GM12878 (cell line): ENCODE measurements around the gene KCNA1. TPM values are rescaled to one million over a fixed set of nuclear protein-coding genes. Genes with fewer than 3 reads are reported as not detected.

Source experiments
- ATAC-seq: fragments of 200-7000 bp; cut with Tn5 transposase; 3 replicates; pipeline ENCODE4 v1.9.1; 2020; ENCODE audit warnings: mild to moderate bottlenecking, moderate library complexity
- BruUV-seq: library from RNA; stranded (reverse); fragments of 400-500 nt; replicated peaks from 2 replicates; lab custom pipeline; 2021; lab: Mats Ljungman, UMichigan
- CTCF ChIA-PET: fragments of 300-600 bp; sonication (Branson Sonifier 250); formaldehyde crosslinking; extraction: SDS; loops from one replicate; lab custom pipeline; 2021; ENCODE audit warnings: inconsistent platforms; lab: Yijun Ruan, JAX
- POLR2A ChIA-PET: fragments of 350-600 bp; formaldehyde crosslinking; extraction: SDS; loops from one replicate; lab custom pipeline; 2021; ENCODE audit warnings: inconsistent platforms; lab: Charles Lee
- RAD21 ChIA-PET: fragments of 300-600 bp; sonication (Branson Sonifier 250); formaldehyde crosslinking; loops from one replicate; lab custom pipeline; 2023; ENCODE audit warnings: antibody characterized with exemption; ENCODE audit not compliant: unreplicated experiment; lab: Charles Lee
- SMC1A ChIA-PET: fragments of 300-600 bp; sonication (Branson Sonifier 250); formaldehyde crosslinking; loops from one replicate; lab custom pipeline; 2023; ENCODE audit not compliant: unreplicated experiment, uncharacterized antibody; lab: Charles Lee
- DNase-seq: peaks from one replicate; pipeline ENCODE4 v3.0.0-alpha.2; 2011; ENCODE audit warnings: low read depth, low spot score
- FAIRE-seq: peaks from 3 replicates; lab custom pipeline; 2011; peaks lifted over from hg19 to GRCh38; lab: Jason Lieb, UNC
- H2AFZ ChIP-seq: 2 replicates; pipeline ENCODE4 v1.6.0; 2011; ENCODE audit warnings: low read depth, low read length, control low read depth; ENCODE audit not compliant: control insufficient read depth
- H3K27ac ChIP-seq: 2 replicates; pipeline ENCODE4 v1.5.1; 2011; ENCODE audit warnings: control low read depth; ENCODE audit not compliant: control insufficient read depth, insufficient read depth
- H3K27me3 ChIP-seq, 2 experiments: replicated peaks in 1 of 2; 2 replicates each; pipeline versions ENCODE4 v1.6.0 to v1.6.1; 2011; ENCODE audit warnings: low read length in 1 of 2; ENCODE audit not compliant: control insufficient read depth in 2 of 2, insufficient read depth in 2 of 2
- H3K36me3 ChIP-seq, 2 experiments: 2 replicates each; pipeline ENCODE4 v1.5.1; 2011; ENCODE audit warnings: low read length in 1 of 2; ENCODE audit not compliant: control insufficient read depth in 2 of 2, insufficient read depth in 2 of 2
- H3K4me1 ChIP-seq: 2 replicates; pipeline ENCODE4 v1.6.1; 2011; ENCODE audit warnings: mild to moderate bottlenecking, low read length, moderate library complexity, mixed read lengths; ENCODE audit not compliant: control insufficient read depth, insufficient read depth
- H3K4me2 ChIP-seq: 2 replicates; pipeline ENCODE4 v1.6.0; 2011; ENCODE audit warnings: control low read depth; ENCODE audit not compliant: control insufficient read depth, insufficient read depth
- H3K4me3 ChIP-seq: fragments of 200-600 bp; sonication (generic); 2 replicates; pipeline ENCODE4 v1.5.1; 2016
- H3K79me2 ChIP-seq: 2 replicates; pipeline ENCODE4 v1.6.0; 2011; ENCODE audit warnings: low read length; ENCODE audit not compliant: control insufficient read depth, insufficient read depth
- H3K9ac ChIP-seq: 2 replicates; pipeline ENCODE4 v1.8.0; 2011; ENCODE audit warnings: low read length, control low read depth, mixed read lengths; ENCODE audit not compliant: control insufficient read depth, insufficient read depth
- H3K9me3 ChIP-seq: replicated peaks from 3 replicates; pipeline ENCODE4 v1.5.1; 2011; ENCODE audit warnings: mild to moderate bottlenecking, low read length; ENCODE audit not compliant: control insufficient read depth, insufficient read depth
- H4K20me1 ChIP-seq: 2 replicates; pipeline ENCODE4 v1.6.0; 2011; ENCODE audit not compliant: control insufficient read depth, insufficient read depth
- ATF2 ChIP-seq: IDR thresholded peaks from 2 replicates; pipeline ENCODE4 v1.6.1; 2012; ENCODE audit warnings: low read length, inconsistent platforms
- ELK1 ChIP-seq: IDR thresholded peaks from 2 replicates; pipeline ENCODE4 v1.6.1; 2012; ENCODE audit warnings: low read depth, low read length, improper control_type of control experiment
- MEF2A ChIP-seq: IDR thresholded peaks from 2 replicates; pipeline ENCODE4 v1.6.1; 2011; ENCODE audit warnings: low read depth, mild to moderate bottlenecking, low read length, moderate library complexity; ENCODE audit not compliant: insufficient read depth
- MXI1 ChIP-seq: fragments of 150-350 bp; IDR thresholded peaks from 2 replicates; pipeline ENCODE4 v1.6.1; 2011; ENCODE audit warnings: low read depth, mild to moderate bottlenecking, inconsistent platforms, low read length, improper control_type of control experiment
- NR2F1 ChIP-seq: fragments of 450-650 bp; conservative IDR thresholded peaks from 2 replicates; pipeline ENCODE4 v1.6.1; 2017; ENCODE audit warnings: mild to moderate bottlenecking
- PAX8 ChIP-seq: fragments of 450-650 bp; IDR thresholded peaks from 2 replicates; pipeline ENCODE4 v1.6.1; 2017; ENCODE audit warnings: mild to moderate bottlenecking, moderate library complexity
- SIX5 ChIP-seq: IDR thresholded peaks from 2 replicates; pipeline ENCODE4 v1.6.1; 2011; ENCODE audit warnings: mild to moderate bottlenecking, low read depth, low read length, moderate library complexity; ENCODE audit not compliant: severe bottlenecking
- SMAD1 ChIP-seq: fragments of 450-650 bp; IDR thresholded peaks from 2 replicates; pipeline ENCODE4 v1.6.1; 2018; ENCODE audit warnings: mild to moderate bottlenecking, low read depth; ENCODE audit not compliant: partially characterized antibody
- YBX1 ChIP-seq: fragments of 450-650 bp; IDR thresholded peaks from 2 replicates; pipeline ENCODE4 v1.6.1; 2016; ENCODE audit warnings: antibody characterized with exemption
- WGBS: methylation state at CpG from one replicate; pipeline ENCODE4 v1.1.6; 2016; ENCODE audit warnings: low lambda C conversion rate; ENCODE audit not compliant: insufficient replicate concordance, insufficient coverage; ENCODE audit errors: missing lambda C conversion rate; 5-methylcytosine and 5-hydroxymethylcytosine counted together
- in situ Hi-C: fragments of 300-500 bp; cut with MboI; formaldehyde crosslinking; loops from 9 replicates; pipeline ENCODE4 v1.14.3; 2018; ENCODE audit warnings: mixed read lengths
- intact Hi-C: fragments of 100-400 bp; cut with micrococcal nuclease; formaldehyde crosslinking; loops from one replicate; pipeline ENCODE4 v1.14.2; 2022; ENCODE audit not compliant: unreplicated experiment
- polyA plus RNA-seq, 11 experiments: library from polyadenylated mRNA; depleted of rRNA in 4 of 11; unstranded in 6 of 11; stranded (reverse) in 5 of 11; fragments of >200 nt; fragmentation: Nextera tagmentation in 4 of 11; fragmentation: Illumina TruSeq in 1 of 11; extraction: Ambion mirVana in 4 of 11; extraction: Trizol in 1 of 11; gene quantifications; 1 replicate in 1 of 11; 2 replicates in 10 of 11; pipeline versions ENCODE4 v1.2.1 to v1.2.3, GENCODE V29; 2011 to 2016; ENCODE audit warnings: inconsistent platforms in 2 of 11, missing spikeins in 2 of 11, low read depth in 1 of 11
- total RNA-seq, 4 experiments: library from RNA; depleted of rRNA in 3 of 4; stranded (reverse); fragments of >200 nt in 3 of 4; fragmentation: Illumina TruSeq in 1 of 4; extraction: Trizol in 1 of 4; gene quantifications; 2 replicates each; pipeline versions ENCODE4 v1.2.1 to v1.2.3, GENCODE V29; 2013 to 2021
- TF ChIP-seq, protein P1 (sequence below): fragments of 450-650 bp; IDR thresholded peaks from 2 replicates; pipeline ENCODE4 v1.6.1; 2017; ENCODE audit warnings: mild to moderate bottlenecking
- TF ChIP-seq, protein P2 (sequence below): fragments of 450-650 bp; IDR thresholded peaks from 2 replicates; pipeline ENCODE4 v1.6.1; 2018; ENCODE audit warnings: borderline replicate concordance, mild to moderate bottlenecking; ENCODE audit not compliant: partially characterized antibody
- TF ChIP-seq, protein P3 (sequence below): fragments of 450-650 bp; formaldehyde crosslinking; IDR thresholded peaks from 2 replicates; pipeline ENCODE4 v1.4.0; 2020; ENCODE audit warnings: mild to moderate bottlenecking, moderate library complexity

KCNA1 gene
- total and polyA plus RNA-seq, 10 of the 15 experiments (the other 5 are each of a cell fraction or from before 2014, with no cell fraction given) = 0.05 to 0.77 (median 0.33) TPM

- RAD21 ChIA-PET = no interaction called here
- no peak for ATAC-seq
- TF ChIP-seq ATF2 (no peak), PAX8 (no peak), SMAD1 (no peak), MEF2A (no peak), SIX5 (no peak), NR2F1 (no peak), MXI1 (no peak), ELK1 (no peak), YBX1 (no peak)
- TF ChIP-seq, protein P1, sequence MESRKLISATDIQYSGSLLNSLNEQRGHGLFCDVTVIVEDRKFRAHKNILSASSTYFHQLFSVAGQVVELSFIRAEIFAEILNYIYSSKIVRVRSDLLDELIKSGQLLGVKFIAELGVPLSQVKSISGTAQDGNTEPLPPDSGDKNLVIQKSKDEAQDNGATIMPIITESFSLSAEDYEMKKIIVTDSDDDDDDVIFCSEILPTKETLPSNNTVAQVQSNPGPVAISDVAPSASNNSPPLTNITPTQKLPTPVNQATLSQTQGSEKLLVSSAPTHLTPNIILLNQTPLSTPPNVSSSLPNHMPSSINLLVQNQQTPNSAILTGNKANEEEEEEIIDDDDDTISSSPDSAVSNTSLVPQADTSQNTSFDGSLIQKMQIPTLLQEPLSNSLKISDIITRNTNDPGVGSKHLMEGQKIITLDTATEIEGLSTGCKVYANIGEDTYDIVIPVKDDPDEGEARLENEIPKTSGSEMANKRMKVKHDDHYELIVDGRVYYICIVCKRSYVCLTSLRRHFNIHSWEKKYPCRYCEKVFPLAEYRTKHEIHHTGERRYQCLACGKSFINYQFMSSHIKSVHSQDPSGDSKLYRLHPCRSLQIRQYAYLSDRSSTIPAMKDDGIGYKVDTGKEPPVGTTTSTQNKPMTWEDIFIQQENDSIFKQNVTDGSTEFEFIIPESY = no peak
- TF ChIP-seq, protein P2, sequence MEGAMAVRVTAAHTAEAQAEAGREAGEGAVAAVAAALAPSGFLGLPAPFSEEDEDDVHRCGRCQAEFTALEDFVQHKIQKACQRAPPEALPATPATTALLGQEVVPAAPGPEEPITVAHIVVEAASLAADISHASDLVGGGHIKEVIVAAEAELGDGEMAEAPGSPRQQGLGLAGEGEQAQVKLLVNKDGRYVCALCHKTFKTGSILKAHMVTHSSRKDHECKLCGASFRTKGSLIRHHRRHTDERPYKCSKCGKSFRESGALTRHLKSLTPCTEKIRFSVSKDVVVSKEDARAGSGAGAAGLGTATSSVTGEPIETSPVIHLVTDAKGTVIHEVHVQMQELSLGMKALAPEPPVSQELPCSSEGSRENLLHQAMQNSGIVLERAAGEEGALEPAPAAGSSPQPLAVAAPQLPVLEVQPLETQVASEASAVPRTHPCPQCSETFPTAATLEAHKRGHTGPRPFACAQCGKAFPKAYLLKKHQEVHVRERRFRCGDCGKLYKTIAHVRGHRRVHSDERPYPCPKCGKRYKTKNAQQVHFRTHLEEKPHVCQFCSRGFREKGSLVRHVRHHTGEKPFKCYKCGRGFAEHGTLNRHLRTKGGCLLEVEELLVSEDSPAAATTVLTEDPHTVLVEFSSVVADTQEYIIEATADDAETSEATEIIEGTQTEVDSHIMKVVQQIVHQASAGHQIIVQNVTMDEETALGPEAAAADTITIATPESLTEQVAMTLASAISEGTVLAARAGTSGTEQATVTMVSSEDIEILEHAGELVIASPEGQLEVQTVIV = no peak
- TF ChIP-seq, protein P3, sequence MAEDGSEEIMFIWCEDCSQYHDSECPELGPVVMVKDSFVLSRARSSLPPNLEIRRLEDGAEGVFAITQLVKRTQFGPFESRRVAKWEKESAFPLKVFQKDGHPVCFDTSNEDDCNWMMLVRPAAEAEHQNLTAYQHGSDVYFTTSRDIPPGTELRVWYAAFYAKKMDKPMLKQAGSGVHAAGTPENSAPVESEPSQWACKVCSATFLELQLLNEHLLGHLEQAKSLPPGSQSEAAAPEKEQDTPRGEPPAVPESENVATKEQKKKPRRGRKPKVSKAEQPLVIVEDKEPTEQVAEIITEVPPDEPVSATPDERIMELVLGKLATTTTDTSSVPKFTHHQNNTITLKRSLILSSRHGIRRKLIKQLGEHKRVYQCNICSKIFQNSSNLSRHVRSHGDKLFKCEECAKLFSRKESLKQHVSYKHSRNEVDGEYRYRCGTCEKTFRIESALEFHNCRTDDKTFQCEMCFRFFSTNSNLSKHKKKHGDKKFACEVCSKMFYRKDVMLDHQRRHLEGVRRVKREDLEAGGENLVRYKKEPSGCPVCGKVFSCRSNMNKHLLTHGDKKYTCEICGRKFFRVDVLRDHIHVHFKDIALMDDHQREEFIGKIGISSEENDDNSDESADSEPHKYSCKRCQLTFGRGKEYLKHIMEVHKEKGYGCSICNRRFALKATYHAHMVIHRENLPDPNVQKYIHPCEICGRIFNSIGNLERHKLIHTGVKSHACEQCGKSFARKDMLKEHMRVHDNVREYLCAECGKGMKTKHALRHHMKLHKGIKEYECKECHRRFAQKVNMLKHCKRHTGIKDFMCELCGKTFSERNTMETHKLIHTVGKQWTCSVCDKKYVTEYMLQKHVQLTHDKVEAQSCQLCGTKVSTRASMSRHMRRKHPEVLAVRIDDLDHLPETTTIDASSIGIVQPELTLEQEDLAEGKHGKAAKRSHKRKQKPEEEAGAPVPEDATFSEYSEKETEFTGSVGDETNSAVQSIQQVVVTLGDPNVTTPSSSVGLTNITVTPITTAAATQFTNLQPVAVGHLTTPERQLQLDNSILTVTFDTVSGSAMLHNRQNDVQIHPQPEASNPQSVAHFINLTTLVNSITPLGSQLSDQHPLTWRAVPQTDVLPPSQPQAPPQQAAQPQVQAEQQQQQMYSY (CRISPR knock-in tag) = no peak
Measured at GRCh38 chr12:4881266-4882064, 28.2 kb upstream of the KCNA1 start.

More at GRCh38 chr12:4881266-4882064, 28.2 kb upstream of the KCNA1 start:
- ChIA-PET CTCF (no interaction called here), SMC1A (interaction anchor here (0.9 kb wide), 1 partner anchor 49 kb away, joined by 4 read pairs; no protein-coding TSS in a partner anchor), POLR2A (no interaction called here)
- intact Hi-C loops (no loop called here), in situ Hi-C loops (no loop called here)
- Histone ChIP-seq H3K36me3 (no peaks in the 10 kb centered on the region), H3K4me3 (no peak overlapping the region), H3K4me2 (no peak overlapping the region), H3K9ac (no peak overlapping the region), H3K79me2 (no peaks in the 10 kb centered on the region), H4K20me1 (no peaks in the 10 kb centered on the region), H2AFZ (no peak overlapping the region), H3K27me3 (no peaks in the 10 kb centered on the region; a peak in 2 of 4 replicates), H3K27ac (no peak overlapping the region), H3K9me3 (peaks cover 2% of the 10 kb centered on the region; the same call in 1 of the 3 replicates), H3K4me1 (no peaks in the 10 kb centered on the region)
- no peak for FAIRE-seq
- no TSS peak for BruUV-seq
- no peak for DNase-seq
- 63% methylated on average over 20 of the region's 20 CpGs for WGBS
